Heart left ventricle (tissue), 16 donors: ENCODE results near the gene TPK1. TPM values are rescaled to one million over a fixed set of nuclear protein-coding genes. Genes with fewer than 3 reads are reported as not detected.

Experiments
- ATAC-seq, 4 donors: fragments of 200-7000 bp; cut with Tn5 transposase; one replicate each; pipeline ENCODE4 v1.9.1; 2020 to 2022; ENCODE audit warnings: moderate library complexity in 4 of 4, mild to moderate bottlenecking in 3 of 4, moderate number of reproducible peaks in 1 of 4
- DNase-seq, 5 donors: peaks; one replicate each; pipeline ENCODE4 v3.0.0-alpha.2; 2020
- H3K27ac ChIP-seq, 12 donors: fragments of 200-600 bp; sonication (generic) in 4 of 12; one replicate each; pipeline versions ENCODE4 v1.5.0 to v1.8.0; 2016 to 2022; ENCODE audit warnings: mild to moderate bottlenecking in 2 of 12
- H3K27me3 ChIP-seq, 9 donors: fragments of 200-600 bp; sonication (generic) in 2 of 9; one replicate each; pipeline versions ENCODE4 v1.5.1 to v1.8.0; 2016 to 2022; ENCODE audit warnings: mild to moderate bottlenecking in 3 of 9
- H3K36me3 ChIP-seq, 9 donors: fragments of 200-600 bp; sonication (generic) in 2 of 9; one replicate each; pipeline versions ENCODE4 v1.5.0 to v1.8.0; 2018 to 2022; ENCODE audit warnings: mild to moderate bottlenecking in 2 of 9
- H3K4me1 ChIP-seq, 12 donors: fragments of 200-600 bp; sonication (generic) in 4 of 12; one replicate each; pipeline versions ENCODE4 v1.5.0 to v1.8.0; 2016 to 2022; ENCODE audit warnings: mild to moderate bottlenecking in 3 of 12
- H3K4me3 ChIP-seq, 12 donors: fragments of 200-600 bp; sonication (generic) in 4 of 12; one replicate each; pipeline versions ENCODE4 v1.5.0 to v1.8.0; 2017 to 2022; ENCODE audit warnings: mild to moderate bottlenecking in 9 of 12, moderate library complexity in 4 of 12
- H3K9me3 ChIP-seq, 12 donors: fragments of 200-600 bp; sonication (generic) in 4 of 12; one replicate each; pipeline versions ENCODE4 v1.5.0 to v1.8.0; 2016 to 2022; ENCODE audit warnings: mild to moderate bottlenecking in 1 of 12
- CTCF ChIP-seq, 12 donors: fragments of 200-600 bp; sonication (generic) in 4 of 12; IDR thresholded peaks; one replicate each; pipeline versions ENCODE4 v1.5.0 to v1.8.0; 2018 to 2022; ENCODE audit warnings: antibody characterized with exemption in 12 of 12, mild to moderate bottlenecking in 5 of 12
- POLR2A ChIP-seq, 2 donors: fragments of 450-650 bp; IDR thresholded peaks; one replicate each; pipeline ENCODE4 v1.6.1; 2017; ENCODE audit warnings: antibody characterized with exemption in 2 of 2, mild to moderate bottlenecking in 2 of 2, moderate library complexity in 2 of 2
- WGBS, 4 donors: extraction: QIAGEN DNeasy Blood & Tissue Kit in 2 of 4; methylation state at CpG; one replicate each; pipeline versions ENCODE4 v1.1.5 to v1.1.7; 2013 to 2018; 5-methylcytosine and 5-hydroxymethylcytosine counted together
- intact Hi-C, 10 donors: fragments of 100-400 bp; cut with DNase I; formaldehyde crosslinking; loops; one replicate each; pipeline versions ENCODE4 v1.11.1 to v1.14.2; 2022
- polyA plus RNA-seq, 2 donors: library from polyadenylated mRNA; stranded (reverse); fragments of 200-250 nt; gene quantifications; one replicate each; pipeline ENCODE4 v1.2.3, GENCODE V29; 2013
- total RNA-seq, 9 donors: library from RNA; depleted of rRNA in 2 of 9; stranded (reverse); fragments of >200 nt in 2 of 9; fragmentation: NEBNext Ultra II Directional in 3 of 9; extraction: Animal tissue kit (Norgen Biotek cat#: 25700) in 3 of 9; gene quantifications; one replicate each; pipeline versions ENCODE4 v1.1.0 to v1.2.4, GENCODE V29; 2016 to 2023
- donor health status: ischemic (EF 13 %, LVEDD 7.1; RV severe dilation, severe dysfunction).
- donor health status: healthy with polysubstance abuse.
- donor health status: DM: no; HTN: yes; CAD: no.
- donor health status: DM: no; HTN: no; CAD: no.
- donor health status: ischemic (EF 25% LVEDD 6.9; RV normal size, moderate dysfunction).
- donor health status: ischemic (EF 25% LVEDD 5.7; RV mildly dilated, moderate dysfunction).
- donor health status: healthy.
- donor health status: DM: yes; HTN: yes; CAD: no.
- donor health status: ischemic (EF 35%, LVEDD 5.7; RV mildly dilated, moderate dysfunction).
- donor health status: nonischemic (EF 11% LVEDD 7.7; RV severe dilation, severe dysfunction).
- donor health status: DM: yes; HTN: yes; CAD: no.
- donor health status: PGD.
- donor health status: ischemic (EF 29% LVEDD 5.4; RV normal size, mild dysfunction).
- donor health status: nonischemic (EF 23%, LVEDD 6.1; RV moderate dilation, normal function).

TPK1 gene
- total and polyA plus RNA-seq, 11 donors = 2.0 to 8.2 (median 5.0) TPM

- DNase-seq (no peak), ATAC-seq (no peak)
- no peak overlapping the region for H3K27ac ChIP-seq
- peaks cover 0 to 6% (median 0%) of the 10 kb centered on the region in 12 donors for H3K9me3 ChIP-seq
- no peaks in the 10 kb centered on the region for H3K4me1 ChIP-seq
- TF ChIP-seq POLR2A (IDR thresholded peaks at IDR 0.05) (no peak), CTCF (IDR thresholded peaks at IDR 0.05) (no peak)
- intact Hi-C loops = no loop called here
- H3K36me3 ChIP-seq = no peaks in the 10 kb centered on the region
- no peak overlapping the region for H3K4me3 ChIP-seq
- H3K27me3 ChIP-seq = peaks cover 0 to 4% (median 0%) of the 10 kb centered on the region in 9 donors
Observed at GRCh38 chr7:144416341-144416740, 419.5 kb downstream of the TPK1 start.

- Histone ChIP-seq H3K4me1 (no peaks in the 10 kb centered on the region), H3K27me3 (peaks cover 0 to 4% (median 0%) of the 10 kb centered on the region in 9 donors), H3K27ac (no peak overlapping the region), H3K4me3 (no peak overlapping the region), H3K9me3 (peaks cover 0 to 6% (median 0%) of the 10 kb centered on the region in 12 donors), H3K36me3 (no peaks in the 10 kb centered on the region)
- DNase-seq (no peak), ATAC-seq (no peak)
- no peak for TF ChIP-seq POLR2A (IDR thresholded peaks at IDR 0.05)
- no peak for TF ChIP-seq CTCF (IDR thresholded peaks at IDR 0.05)
- intact Hi-C loops = no loop called here
Observed at GRCh38 chr7:144415858-144416257, 420.0 kb downstream of the TPK1 start.

GRCh38 chr7:144414815-144415214 is 421.0 kb downstream of the TPK1 start:
- no peak for TF ChIP-seq CTCF (IDR thresholded peaks at IDR 0.05)

GRCh38 chr7:144410441-144410840 is 425.4 kb downstream of the TPK1 start:
- no peaks in the 10 kb centered on the region for H3K9me3 ChIP-seq
- H3K36me3 ChIP-seq = no peaks in the 10 kb centered on the region
- TF ChIP-seq POLR2A (IDR thresholded peaks at IDR 0.05) (no peak), CTCF (IDR thresholded peaks at IDR 0.05) (no peak)
- ATAC-seq = no peak
- H3K4me1 ChIP-seq = no peaks in the 10 kb centered on the region
- H3K27me3 ChIP-seq = peaks cover 0 to 9% (median 0%) of the 10 kb centered on the region in 9 donors
- H3K27ac ChIP-seq = no peak overlapping the region
- no peak for DNase-seq
- intact Hi-C loops = no loop called here
- 37 to 56% (median 43%) methylated on average over 4 of the region's 4 CpGs for WGBS, 4 donors
- no peak overlapping the region for H3K4me3 ChIP-seq

More at GRCh38 chr7:144414815-144415214, 421.0 kb downstream of the TPK1 start:
- ATAC-seq (no peak), DNase-seq (no peak)
- H3K27ac ChIP-seq = no peak overlapping the region
- no peaks in the 10 kb centered on the region for H3K36me3 ChIP-seq
- no peaks in the 10 kb centered on the region for H3K4me1 ChIP-seq
- H3K9me3 ChIP-seq = peaks cover 0 to 6% (median 0%) of the 10 kb centered on the region in 12 donors
- no peak overlapping the region for H3K4me3 ChIP-seq
- intact Hi-C loops = no loop called here
- peaks cover 0 to 5% (median 0%) of the 10 kb centered on the region in 9 donors for H3K27me3 ChIP-seq
- 76 to 82% (median 78%) methylated on average over 3 of the region's 3 CpGs for WGBS, 4 donors
